Right ventricle myocardium inferior (tissue), 1 donor: ENCODE data around the gene FLCN. TPM values are rescaled to one million over a fixed set of nuclear protein-coding genes. Genes with fewer than 3 reads are reported as not detected.

Experiments used
- ATAC-seq: fragments of 200-7000 bp; cut with Tn5 transposase; one replicate; pipeline ENCODE4 v1.9.1; 2020; ENCODE audit warnings: mild to moderate bottlenecking, moderate library complexity
- DNase-seq: peaks from one replicate; pipeline ENCODE4 v3.0.0; 2021; ENCODE audit errors: missing footprints
- intact Hi-C: fragments of 100-400 bp; cut with DNase I; formaldehyde crosslinking; loops from one replicate; pipeline ENCODE4 v1.11.0; 2022
- total RNA-seq: library from RNA; stranded (reverse); fragmentation: NEBNext Ultra II Directional; extraction: Animal tissue kit (Norgen Biotek cat#: 25700); gene quantifications from one replicate; pipeline ENCODE4 v1.2.1, GENCODE V29; 2021
- donor health status: DM: no; HTN: yes; CAD: no; lungs with severe emphysema.

FLCN gene
- total RNA-seq, 1 donor from 2014 or later: 56.4 TPM

DNA sequence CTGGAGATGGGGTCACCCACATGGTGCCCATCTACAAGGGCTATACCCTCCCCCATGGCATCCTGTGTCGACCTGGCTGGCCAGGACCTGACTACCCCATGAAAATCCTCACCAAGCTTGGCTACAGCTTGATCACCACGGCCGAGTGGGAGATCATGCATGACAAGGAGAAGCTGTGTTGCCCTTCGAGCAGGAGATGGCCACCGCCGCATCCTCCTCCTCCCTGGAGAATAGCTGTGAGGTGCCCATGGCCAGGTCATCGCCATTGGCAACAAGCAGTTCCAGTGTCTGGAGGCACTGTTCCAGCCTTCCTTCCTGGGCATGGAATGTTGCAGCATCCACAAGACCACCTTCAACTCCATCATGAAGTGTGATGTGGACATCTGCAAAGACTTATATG is 5.3 kb upstream of the FLCN start:
- intact Hi-C loops: no loop called here
- no peak for DNase-seq
- no peak for ATAC-seq

DNA sequence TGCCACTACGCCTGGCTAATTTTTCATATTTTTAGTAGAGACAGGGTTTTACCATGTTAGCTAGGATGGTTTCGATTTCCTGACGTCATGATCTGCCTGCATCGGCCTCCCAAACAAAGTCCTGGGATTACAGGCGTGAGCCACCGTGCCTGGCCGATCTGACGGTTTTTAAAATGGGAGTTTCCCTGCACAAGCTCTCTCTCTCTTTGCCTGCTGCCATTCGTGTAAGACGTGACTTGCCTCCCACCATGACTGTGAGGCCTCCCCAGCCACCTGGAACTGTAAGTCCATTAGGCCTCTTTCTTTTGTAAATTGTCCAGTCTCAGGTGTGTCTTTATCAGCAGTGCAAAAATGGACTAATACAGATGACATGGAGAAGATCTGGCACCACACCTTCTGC is 4.7 kb upstream of the FLCN start:
- no peak for ATAC-seq
- intact Hi-C loops: no loop called here
- DNase-seq: no peak

DNA sequence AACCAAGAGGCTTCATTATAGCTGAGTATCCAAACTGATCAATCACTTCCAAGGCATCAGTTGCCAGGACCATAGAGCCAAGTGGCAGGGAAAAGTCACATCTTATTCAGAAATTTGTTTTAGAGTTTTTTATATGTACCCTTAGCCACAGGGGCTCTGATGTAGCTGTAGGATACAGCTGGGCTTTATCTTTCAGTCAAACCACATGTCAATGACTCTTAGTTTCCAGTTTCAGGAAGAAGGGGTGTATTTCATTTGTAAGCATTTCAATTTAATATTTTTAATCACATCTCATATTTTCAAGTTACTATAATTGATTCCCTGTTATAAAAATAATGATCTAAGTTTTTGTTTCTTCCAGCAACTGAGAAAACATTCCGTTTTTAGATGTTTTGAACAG is 2.9 kb upstream of the FLCN start:
- ATAC-seq (no peak), DNase-seq (no peak)
- intact Hi-C loops: loop anchor here (5.0 kb wide), 3 partner anchors 53 to 238 kb away; no protein-coding TSS in a partner anchor

DNA sequence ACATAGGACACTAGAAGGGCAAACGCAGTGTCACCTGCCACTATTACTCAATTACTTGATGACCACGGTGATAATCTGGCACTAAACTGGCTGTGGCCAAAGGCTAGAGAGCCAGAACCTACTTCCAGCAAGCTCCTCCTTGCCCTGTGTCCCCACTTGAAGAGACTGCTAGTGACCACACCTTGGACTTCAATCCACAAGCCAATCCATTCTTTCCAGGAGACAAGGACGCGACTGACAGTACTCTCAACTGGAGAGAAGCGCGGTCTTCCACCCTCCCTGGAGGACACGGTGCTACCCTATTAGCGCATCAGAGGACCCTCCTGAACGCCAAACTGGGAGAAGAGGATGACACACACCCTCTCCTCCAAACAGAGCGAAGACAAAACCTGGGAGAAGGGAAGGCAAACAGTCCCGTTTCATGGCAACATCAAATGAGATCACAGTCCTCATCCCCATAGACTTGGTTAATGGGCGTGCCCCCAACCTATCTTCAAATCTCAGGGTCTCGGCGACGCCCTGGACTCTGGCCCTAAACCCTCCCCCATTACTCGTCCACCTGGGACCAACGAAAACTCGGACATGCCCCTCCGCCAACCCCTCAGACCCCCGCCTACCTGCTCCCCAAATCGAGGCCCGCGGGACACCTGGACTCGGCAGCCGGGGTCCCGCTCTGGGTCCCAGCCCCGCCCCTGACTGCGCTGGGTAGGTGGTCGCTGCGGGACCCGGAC is 508 bp downstream of the FLCN start:
- no peak for DNase-seq
- peak; percentile 14 for ATAC-seq
- intact Hi-C loops: loop anchor here (5.0 kb wide), 3 partner anchors 49 to 234 kb away; no protein-coding TSS in a partner anchor

DNA sequence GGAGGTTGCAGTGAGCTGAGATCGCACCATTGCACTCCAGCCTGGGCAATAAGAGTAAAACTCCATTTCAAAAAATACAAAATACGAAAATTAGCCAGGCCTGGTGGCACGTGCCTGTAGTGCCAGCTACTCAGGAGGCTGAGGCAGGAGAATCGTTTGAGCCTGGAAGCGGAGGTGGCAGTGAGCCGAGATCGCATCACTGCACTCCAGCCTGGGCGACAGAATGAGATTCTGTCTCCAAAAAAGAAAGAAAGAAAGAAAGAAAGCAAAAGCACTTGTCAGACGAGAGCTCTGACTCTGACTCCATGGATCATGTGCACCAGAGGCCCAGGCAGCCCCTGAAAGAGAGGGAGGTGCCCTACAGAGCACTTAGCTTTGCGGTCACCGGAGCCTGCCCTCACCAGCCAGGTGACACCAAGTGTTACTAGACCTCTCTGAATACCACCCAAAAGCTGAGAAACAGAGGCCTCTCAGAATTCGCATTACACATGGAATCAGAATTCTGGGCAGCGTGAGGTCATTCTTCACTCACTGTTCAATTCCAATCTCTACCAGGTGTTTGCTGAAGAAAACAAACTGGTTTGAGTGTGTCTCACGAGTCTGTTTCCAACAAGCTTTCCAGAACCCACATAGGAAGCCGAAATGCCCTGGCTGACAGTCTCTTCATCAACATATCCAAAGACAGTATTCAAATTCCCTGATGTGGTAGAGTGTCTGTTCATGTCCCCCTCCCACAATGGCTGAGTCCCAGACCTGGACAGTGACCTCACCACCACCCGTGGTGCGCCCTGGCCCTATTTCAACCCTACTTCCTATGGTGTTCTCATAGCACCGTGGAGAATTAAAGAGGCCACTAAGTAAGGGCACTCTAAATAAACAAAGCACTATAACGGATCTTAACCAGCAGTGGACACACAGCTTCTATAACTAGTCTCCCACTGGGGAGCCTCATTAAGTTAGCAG is 1.5 kb downstream of the FLCN start:
- no peak for DNase-seq
- intact Hi-C loops: loop anchor here (5.0 kb wide), 3 partner anchors 48 to 233 kb away; no protein-coding TSS in a partner anchor
- no peak for ATAC-seq

DNA sequence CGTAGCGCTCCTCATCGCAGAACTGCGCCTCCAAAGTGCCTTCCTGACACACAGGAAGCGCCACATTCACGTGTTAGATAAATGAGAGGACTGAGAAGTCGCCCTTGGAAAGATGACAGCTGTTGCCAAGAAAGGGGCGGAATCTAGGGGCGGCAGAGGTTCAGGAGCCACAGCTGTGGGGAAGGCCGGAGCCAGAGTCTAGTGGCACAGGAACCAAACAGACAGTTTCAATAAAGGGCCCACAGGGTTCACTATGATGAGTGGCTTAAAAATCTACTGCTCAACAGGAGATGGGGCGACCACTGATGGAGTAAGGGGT is 4.7 kb downstream of the FLCN start:
- intact Hi-C loops: no loop called here
- no peak for DNase-seq

DNA sequence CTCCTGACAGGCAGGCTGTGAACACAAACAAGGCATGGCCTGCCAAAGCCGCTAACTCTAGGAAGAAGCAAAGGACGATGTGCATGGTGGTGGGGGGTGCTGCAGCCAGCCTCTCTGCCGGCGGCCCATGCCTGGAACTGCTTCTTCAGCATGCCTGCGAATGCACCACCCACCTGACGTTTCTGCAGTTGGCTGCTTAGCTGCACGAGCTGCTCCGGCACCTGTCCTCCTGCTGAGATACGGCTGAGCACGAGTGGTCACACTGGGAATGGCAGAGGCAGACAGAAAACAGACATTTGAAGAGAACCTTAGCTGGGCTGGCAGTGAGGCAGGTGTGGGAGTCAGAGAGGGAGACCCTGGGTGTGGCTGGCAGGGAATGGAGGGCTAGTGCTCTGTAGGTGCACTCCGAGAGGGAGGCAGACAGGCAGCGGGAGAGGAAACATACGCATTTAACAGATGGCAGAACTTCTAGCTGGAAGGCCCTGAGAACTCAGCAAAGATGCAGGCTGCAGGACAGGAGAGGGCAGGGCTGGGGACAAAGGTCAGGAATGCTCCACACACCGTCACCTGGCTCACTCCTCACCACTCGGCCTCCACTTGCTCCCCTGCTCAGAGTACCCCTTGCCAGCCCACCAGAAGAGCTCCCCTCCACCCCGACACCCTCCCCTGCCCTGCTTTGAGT is 5.2 kb downstream of the FLCN start:
- intact Hi-C loops: no loop called here
- DNase-seq (no peak), ATAC-seq (no peak)

More for the DNA sequence above, 4.7 kb downstream of the FLCN start:
- ATAC-seq: no peak

DNA sequence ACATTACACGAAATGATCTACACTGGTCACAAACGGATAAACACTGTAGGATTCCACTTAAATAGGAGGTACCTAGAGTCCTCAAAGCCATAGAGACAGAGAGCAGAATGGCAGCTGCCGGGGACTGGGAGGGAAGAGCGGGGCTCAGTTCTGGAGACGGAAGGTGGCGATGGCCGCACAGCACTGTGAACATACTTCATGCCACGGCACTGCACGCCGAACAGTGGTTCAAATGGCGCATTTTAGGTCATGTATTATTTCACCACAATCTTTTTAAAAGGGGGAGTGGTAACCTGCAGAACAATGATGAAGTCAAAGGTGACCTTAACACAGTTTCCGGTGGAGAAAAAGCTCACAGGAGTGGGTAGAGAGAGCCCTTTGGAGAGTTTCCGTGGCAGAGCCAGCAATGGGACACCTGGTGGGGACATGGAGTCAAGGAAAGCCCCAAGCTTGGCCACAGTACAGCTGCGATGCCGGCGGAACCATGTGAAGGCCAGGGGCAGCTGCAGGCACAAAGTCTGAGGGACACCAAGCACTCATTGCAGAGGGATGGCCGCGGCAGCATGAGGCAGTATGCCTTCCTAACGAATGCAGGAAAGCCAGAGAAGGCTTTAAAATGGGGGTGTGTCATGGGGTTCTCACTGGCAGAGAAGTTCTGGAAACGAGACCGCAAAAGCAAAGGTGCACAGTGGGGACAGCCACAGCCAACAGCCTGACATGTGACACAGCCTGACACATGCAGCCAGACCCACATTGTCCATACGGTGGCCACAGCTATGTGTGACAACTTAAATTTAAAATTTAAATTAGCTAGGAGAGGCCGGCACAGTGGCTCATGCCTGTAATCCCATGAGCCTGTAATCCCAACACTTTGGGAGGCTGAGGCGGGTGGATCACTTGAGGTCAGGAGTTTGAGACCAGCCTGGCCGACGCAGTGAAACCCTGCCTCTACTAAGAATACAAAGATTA is 7.3 kb downstream of the FLCN start:
- no peak for ATAC-seq
- intact Hi-C loops: loop anchor here (2.0 kb wide), 1 partner anchor 25 kb away; no protein-coding TSS in a partner anchor
- DNase-seq: no peak

DNA sequence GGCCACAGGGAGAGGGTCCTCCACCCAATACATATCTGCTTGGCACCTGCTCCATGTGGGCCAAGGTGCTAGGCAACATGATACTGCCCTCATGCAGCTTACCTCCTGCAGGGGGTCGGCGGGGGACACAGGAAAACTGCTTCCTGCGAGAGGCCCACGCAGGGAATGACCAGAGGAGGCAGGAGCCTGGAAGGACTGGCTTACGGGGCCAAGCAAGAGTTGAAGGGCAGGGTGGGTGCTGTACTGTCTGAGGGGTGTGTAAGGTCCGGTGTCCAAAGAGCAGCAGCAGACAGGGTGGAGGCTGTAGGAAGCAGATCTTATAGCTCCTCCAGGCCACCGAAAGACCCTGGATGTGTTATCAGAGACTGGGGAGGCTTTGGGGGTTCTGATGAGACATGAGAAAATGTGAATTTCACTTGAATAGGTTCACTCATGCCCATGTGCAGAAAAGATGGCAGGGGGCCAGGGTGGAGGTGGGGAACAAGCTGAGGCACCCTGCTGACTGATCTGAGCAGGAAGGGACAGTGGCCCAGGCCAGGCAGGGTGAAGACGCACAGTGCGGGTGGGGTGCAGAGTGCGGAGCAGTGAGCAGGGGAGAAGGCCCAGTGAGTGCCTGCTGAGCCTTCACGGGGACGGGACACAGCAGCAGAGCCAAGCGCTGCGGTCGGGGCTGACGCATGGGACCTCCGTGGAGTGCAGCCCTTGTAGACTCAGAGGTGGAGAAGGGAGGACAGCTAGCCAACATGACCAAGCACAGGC is 8.3 kb downstream of the FLCN start:
- ATAC-seq (peak; percentile 38), DNase-seq (no peak)
- intact Hi-C loops: loop anchor here (2.0 kb wide), 1 partner anchor 24 kb away; no protein-coding TSS in a partner anchor

DNA sequence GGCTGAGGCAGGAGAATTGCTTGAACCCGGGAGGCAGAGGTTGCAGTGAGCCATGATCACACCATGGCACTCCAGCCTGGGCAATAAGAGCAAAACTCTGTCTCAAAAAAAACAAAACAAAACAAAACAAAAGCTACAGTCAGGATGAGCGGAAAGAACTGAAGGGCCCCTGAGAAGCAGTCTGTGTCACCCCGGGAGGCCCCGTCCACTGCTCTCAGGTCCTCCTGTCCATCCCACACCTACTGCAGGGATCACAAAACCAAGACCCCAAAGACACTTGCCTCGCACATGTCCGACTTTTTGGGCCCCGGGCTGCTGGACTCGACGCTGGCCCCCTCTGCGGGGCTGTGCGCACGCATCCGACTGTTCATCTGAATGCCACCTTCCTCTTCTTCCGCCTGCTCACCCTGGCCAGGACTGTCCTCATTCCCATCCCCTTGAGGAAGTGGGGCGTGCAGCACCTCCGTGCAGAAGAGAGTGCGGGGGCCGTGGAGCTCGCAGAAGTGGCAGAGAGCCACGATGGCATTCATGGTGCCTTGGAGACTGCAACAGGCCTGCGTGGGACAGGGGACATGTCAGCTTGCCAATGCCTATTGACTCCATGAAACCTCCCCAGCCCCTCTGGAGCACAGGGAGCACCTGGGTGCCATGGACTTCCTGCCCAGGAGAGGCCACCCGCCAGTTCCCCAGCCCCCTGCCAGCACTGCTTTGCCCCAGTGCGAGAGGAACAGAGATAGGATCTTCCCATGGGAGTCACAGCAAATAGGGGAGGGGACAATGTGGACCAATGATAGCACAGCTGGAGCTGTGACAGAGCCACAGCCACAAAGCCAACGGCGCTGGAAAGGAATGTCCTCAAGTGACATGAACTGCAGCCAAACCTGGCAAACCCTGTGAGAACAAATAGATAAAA is 9.1 kb downstream of the FLCN start:
- peak; percentile 86 for ATAC-seq
- intact Hi-C loops: loop anchor here (2.0 kb wide), 1 partner anchor 23 kb away; no protein-coding TSS in a partner anchor
- DNase-seq: no peak

DNA sequence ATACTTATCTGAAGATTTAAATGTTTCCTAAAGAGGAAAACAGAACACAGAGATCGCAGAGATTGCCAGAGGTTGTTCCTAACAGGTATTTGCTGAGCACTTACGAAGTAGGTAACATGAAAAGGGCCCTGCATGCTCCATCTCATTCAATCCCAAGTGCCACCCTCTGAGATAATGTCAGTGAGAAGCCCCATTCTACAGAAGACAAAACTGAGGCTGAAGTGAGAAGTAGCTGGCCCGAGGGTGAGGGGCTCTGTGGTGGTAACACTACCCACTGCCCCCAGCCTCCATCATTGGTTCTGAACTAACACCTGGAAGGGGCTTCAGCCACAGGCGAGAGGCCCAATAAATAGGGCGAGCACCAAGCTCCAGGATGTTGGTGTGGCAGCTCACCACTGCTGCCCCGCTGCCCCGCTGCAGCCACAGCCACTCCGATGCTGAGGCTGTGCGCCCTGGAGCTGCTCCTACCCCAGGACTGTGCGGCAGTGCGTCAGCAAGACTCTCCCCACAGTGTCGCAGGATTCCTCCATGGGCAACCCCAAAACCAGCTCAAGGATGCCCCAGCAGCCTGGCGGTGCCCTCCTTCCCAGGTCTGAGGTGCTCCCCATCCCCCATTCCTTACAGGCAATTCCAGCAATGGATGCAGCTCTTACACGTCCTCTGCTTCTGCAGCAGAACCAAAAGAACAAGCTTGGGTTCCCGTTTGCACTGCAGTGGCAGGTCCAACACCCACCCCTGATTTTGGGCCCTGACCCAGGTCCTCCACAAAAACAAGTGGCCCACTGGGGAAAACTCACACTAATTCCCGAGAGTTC is 10.3 kb downstream of the FLCN start:
- no peak for ATAC-seq

DNA sequence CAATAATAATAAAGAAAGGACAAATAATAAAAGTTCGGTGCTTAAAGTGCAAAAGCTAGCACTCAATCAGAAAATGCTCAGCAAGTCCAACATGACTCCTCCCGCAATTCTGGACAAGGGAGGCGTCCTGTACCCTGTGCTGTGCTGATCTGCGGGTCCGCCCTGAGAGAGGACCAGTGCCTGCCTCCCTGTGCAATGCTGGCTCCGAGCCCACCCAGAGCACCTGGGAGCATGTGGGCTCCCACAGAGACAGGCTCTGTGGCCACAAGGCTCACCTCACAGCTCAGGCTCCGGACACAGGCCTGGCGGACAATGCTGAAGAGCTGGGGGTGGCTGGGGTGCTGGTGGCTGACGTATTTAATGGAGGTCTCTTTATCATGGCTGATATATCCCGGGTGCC is 11.1 kb downstream of the FLCN start:
- ATAC-seq: no peak
- intact Hi-C loops: no loop called here
- no peak for DNase-seq

More for the DNA sequence above, 10.3 kb downstream of the FLCN start:
- no peak for DNase-seq
- intact Hi-C loops: no loop called here

DNA sequence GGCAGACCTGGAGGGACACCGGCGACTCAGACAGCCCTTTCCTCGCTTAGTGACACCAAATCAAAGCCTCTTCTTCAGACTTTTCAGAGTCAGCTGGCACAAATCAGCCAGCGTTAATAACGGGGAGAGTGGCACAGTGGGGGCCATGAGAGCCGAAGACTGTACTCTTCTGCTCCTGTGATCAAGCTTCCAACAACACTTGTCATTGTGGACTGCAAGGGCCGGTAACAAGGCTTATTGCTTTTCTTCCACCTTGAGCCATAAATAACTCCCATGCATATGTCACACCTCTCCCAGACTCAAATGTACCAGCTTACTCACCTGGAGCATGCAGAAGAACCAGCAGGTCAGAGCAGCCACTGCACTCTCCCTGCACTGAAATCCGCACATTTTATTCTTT is 12.8 kb downstream of the FLCN start:
- no peak for ATAC-seq
- no peak for DNase-seq
- intact Hi-C loops: no loop called here

DNA sequence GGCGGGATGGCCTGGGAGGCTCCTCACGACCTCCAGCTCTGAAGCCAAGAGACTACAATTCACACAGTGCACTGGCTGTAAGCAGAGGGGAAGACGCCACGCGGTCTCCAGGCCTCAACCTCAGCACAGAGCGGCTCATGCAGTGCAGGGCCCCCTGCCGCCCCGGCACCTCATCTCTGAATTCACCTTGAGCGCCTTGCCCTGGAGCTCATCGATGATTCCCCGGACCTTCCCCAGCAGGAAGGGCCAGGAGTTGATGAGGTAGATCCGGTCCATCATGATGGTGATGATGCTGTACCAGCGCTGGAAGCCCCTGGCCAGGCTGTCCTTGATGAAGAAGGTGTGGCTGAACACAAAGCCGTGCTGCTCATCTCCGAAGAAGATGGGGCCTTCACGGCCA is 13.2 kb downstream of the FLCN start:
- no peak for ATAC-seq
- no peak for DNase-seq
- intact Hi-C loops: no loop called here

DNA sequence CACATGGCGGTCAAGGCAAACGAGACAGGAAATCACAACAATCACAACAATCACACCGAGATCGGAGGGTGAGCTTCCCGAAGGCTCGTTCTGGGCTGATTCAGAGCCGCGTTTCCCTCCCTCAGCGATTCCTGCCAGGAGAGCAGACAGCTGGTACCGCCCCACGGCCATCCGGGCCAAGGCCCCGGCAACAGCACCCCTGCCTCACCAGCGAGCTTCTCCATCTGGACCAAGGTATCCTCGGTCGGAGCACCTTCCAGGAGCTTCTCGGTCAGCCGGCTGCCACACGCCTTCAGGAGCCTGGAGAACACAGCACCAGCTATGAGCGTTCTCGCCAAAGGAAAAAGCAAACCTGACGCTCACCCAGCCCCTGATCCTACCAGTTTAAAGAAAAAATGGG is 15.6 kb downstream of the FLCN start:
- DNase-seq: no peak
- intact Hi-C loops: no loop called here
- ATAC-seq: no peak

DNA sequence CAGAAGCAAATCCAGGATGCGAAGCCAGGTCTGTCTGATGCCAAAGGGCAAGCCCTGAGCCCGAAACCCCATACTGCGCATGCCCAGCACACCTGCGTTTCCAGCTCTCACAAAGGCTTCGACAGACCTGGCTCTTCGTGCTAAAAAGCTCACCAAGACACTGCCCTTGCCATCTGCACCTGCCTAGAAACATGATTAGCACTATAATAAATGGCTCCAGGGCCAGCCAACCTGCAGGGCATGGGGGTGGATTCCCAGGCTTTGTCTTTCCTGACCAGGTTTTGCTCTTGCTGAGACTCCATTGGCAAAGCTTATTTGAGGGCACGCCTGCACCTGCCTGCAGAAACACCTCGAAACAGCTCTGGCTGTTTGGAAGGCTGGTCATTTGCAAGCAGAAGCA is 16.4 kb downstream of the FLCN start:
- no peak for ATAC-seq
- intact Hi-C loops: no loop called here
- DNase-seq: no peak
